Activated CD8-positive, alpha-beta memory T cell treated with anti-CD3 and anti-CD28 coated beads for 48 hours (primary cell): ENCODE results near the gene TSPAN2.

Experiments used
- DNase-seq, 3 experiments: peaks; one replicate each; pipeline ENCODE4 v3.0.0-alpha.2; 2020; ENCODE audit warnings: low read depth in 2 of 3, low spot score in 2 of 3

TSPAN2 gene

DNA sequence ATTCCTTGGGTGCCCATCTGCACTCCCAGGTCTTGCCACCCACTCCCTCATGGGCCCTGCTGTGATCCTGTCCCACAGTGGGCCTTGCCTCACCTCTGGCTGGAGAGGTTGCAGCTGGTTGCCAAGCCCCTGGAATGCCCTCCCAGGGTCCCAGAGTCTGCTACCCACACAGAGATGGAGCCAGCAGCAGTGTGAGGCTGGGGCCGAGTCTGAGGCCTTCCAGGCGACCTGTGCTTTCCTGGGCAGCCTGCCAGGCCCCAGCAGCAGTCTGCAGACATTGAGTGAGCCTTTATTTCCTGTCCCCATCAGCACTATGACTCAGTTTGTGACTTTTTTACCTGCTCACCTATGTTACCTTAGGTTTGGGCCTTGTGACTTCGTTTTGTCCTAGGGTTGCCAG lies 25.0 kb upstream of the TSPAN2 start:
- DNase-seq = no peak

DNA sequence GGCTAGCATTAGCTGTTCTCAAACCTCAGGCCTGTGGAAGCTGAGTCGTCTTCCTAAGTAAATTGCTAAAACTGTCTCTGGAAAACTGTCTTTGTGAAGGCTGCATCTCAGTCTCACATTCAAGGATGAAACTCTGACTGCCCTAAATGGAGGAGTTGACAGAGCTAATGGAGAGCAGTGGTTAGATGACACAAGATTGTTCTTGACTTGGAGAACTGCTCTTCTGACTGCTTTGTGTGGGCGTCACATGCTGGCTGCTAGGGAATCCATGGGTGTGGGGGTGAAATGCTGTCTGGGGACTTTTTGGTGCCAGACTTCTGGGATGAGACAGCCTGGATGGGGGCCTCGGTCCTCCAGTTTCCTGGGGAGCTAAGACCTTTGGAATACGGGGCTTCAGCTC lies 24.5 kb upstream of the TSPAN2 start:
- DNase-seq = no peak

DNA sequence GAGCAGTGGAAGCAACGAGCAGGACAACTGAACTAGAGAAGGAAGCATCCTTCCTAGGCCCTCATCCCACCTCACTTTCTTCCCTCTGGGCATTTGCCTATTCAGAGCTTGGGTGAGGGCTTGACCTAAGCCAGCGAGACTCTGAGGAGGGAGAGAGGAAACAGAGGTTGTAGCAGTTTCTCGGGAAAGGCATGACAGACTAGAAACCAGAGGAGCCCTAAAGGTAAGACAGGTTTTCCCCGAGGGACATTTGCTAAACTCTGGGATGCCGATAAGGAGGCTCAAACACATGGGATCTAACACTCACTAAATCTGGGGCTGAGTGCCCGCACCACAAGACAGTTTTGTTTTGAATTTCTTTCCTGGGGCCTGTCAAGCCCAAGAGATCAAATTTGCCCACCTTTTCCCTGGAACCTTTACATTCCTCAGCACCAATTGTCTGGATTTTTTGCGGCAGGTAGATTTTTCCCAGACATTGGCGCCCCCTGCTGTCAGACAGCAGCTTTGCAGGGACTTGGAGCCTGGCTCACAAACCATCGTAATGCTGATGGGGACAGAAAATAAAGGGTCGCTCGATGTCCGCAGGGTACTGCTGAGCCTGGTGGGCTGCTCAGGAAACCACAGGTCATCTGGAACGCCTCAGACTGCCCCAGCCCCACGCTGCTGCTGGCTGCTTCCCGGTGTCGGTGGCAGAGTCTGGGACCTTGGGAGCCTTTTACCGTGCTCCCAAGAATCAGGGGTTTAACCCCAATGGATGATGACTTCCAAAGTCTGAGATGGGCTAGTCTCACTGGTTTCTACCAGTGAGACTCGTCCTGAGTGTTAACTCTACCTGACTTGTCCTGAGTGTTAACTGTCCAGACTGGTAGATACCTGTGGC lies 23.4 kb upstream of the TSPAN2 start:
- DNase-seq = peak in 2 of 3 experiments; percentile 30 to 33

DNA sequence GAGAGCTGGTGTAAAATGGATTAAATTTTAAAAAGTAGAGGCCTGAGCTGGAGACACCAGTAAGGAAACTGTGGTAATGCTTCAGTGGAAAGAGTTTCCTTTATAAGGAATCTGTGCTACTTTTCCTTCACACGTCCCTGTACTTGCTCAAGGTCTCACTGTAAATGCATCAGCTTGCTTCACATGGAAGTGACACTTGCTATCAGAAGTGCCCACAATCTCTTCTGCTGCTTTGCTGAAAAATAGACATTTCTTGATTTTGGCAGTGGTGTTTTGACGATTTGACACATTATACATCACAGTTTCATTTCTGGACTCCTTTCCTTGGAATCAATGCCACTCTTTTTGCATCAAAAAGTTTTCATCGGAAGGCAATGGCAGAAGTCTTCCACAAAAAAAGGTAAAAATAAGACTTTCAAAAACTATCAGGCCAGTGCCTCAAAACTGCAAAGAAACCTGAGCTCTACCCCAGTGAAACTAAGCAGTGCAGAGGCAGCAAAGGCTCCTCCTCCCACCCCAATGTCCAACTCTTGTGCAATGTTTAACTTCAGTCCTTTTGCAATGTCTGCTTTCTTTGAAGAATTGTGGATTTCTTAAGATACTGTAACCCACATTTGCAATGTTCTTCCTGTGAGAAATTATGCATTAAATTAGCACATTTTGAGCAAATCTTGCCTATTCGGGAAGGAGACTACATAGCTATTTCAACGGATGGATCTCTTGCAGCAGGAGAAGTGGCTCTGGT lies 18.4 kb upstream of the TSPAN2 start:
- DNase-seq = no peak

DNA sequence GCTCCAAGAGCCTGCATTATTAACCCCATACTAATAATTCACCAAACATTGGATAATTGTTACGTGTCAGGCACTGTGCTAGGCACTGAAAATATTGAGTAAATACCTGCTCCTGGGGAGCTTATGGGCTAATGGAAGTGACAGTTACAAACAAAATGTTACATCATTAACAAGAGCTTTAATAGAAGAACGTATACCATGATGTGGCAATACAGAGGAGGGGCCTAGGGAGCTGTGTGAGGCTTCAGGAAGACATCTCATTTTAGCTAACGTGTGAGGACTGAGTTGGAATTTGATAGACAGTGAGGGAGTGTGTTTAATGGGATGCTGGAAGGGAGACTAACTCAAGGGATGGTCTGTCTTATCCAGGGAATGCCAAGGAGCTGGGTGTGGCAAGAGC lies 16.5 kb upstream of the TSPAN2 start:
- no peak for DNase-seq

DNA sequence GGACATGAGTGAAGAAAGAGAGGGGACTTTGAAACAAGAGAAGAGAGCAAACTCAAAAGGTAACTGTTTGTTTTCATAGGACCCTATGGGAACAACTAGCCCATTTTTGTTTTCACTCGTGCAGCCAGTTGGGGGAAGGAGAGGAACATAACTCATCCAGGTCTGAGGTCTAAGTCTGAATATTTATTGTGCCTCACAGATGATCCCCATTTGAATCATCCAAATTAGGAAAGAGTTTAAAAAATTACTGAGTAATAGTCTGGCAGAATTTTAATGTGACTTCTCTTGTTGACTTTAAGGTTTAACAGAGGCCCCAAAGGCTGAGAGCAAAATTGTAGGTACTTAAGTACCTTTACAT lies 10.4 kb upstream of the TSPAN2 start:
- no peak for DNase-seq

DNA sequence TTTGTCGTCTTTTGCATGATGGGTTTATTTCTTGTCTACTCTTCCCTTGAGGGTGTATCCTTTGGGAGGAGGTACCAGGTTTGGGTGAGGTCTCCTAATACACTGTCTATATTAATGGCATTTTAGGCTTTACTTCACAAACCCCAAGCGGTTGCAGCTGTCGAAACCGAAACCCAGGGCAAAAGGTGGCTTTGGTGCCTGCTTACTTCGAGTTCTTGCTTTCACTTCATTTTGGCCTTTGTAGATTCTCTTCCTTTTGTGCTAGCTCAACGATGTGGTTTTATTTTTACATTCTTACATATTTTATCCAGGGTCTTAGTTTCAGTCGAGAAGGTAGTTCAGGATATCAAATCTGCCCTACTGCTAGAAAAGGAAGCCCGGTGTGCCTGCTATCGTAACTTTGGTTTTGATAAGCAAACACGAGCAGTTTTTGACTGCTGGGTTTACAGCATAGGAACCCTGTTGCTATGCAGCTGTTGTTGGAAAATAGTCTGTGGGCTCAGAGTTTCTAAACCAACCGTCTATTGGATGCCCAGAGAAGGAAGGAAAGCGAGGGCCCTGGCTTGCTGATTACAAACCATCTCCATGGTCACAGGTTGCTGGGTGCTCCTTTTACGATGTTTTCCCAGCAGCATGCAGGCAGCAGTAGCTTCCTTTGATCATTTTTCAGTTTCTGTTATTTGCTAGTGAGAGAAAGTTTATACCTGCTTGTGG lies 9.8 kb upstream of the TSPAN2 start:
- no peak for DNase-seq

DNA sequence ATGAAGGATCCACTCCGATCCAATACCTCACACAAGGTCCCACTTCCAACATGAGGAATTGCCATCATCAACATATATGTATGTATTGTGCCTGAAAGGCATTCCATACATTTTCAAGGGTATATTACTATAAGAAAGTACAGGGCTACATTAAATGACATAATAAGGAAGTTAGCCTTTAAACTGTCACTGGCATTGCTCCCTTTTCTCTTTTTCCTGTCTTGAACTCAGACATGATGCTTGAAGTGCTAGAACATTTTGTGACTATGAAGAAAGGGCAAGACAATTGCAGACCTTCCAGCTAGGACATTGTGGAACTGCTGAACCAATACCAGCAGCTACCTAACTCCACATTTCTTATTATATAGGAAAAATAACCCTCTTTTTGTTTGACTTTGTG lies 2.9 kb upstream of the TSPAN2 start:
- DNase-seq = no peak

DNA sequence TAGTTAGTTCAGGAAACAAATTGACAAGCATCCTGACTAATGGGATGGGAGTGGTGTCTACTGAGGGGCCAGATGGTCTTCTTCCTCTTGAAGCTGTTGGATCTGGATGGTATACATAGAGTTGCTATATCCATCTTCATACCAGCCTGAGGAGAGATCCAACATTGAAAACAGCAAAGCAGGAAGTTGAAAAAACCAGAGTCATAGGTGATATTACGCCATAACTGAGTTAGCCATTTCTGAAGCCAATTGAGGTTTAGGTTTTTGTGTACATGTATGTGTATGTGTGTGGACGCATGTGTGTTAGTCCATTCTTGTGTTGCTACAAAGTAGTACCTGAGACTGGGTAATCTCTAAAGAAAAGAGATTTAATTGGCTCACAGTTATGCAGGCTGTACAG lies 2.3 kb upstream of the TSPAN2 start:
- DNase-seq = no peak

DNA sequence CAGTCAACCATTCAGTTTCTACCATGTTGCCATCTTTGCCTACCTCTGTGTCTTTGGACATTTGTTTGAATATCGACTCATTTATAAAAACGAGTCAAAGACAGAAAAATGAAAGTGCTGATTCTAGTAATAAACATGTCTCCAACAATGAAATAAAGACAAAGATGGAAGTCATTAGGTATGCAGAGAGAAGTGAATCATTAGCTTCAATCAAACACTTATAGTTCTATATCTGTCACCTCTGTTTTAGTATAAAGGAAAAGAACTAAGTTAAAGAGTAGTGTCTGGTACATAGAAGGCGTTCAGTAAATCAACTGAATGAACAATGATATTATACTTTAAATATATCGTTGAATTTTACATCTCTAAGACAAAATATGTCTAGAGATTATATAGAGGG lies 1.7 kb upstream of the TSPAN2 start:
- DNase-seq = no peak

DNA sequence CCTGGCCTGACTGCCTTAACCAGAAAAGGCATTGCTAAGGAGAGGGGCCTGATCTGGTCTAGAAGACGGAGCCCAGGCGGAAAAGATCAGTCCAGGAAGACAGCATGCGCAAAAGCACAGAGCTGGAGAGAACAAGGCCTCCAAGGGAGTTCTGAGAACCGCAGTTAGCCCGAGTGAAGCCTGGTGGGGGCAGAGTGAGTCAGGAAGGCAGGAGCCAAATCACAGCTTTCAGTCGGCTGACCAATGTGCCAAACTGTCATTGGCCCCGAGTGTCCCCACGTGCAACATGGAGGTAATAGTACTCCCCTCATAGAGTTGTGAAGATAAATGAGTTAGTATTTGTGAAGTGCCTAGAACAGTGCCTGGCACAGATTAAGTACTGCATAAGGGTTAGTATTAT lies 1.2 kb upstream of the TSPAN2 start:
- DNase-seq = no peak

DNA sequence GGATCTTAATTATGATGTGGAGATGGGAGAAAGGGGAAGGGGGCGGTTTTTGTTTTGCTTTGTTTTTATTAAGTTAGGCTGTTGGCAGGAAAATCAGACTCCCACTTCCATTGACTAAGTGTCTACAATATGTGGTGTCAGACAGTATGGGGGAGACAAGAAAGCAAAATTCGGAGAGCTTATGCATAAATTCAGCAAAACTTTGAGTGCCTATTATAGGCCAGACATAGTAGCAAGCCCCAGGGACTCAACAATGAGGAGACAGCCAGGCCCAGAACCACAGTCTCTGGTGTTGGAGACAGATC lies 835 bp upstream of the TSPAN2 start:
- no peak for DNase-seq

DNA sequence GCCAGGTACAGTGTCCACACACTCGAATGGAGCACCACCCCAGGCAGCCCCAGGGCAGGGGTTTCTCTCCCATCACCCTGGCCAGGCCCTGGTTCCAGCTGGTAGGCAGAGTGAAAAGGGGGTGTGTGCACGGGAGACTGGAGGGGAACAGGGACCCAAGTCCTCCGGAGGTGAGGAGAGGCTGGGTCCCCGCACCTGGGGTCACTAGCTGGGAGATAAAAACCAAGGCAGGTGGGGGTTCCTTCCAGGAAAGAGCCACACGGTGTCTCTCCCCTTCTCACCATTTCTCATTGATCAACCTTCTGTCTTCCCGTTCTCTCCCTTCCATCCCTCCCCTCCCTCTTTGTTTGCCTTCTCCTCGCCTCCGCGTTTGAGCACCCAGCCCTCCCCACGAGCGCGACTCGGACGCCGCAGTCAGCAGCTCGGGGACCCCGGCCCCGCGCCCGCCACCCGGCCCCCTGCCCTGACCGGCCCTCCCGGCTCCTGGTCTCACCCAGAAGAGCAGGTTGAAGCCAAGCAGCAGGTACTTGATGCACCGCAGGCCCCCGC lies 358 bp downstream of the TSPAN2 start:
- no peak for DNase-seq

DNA sequence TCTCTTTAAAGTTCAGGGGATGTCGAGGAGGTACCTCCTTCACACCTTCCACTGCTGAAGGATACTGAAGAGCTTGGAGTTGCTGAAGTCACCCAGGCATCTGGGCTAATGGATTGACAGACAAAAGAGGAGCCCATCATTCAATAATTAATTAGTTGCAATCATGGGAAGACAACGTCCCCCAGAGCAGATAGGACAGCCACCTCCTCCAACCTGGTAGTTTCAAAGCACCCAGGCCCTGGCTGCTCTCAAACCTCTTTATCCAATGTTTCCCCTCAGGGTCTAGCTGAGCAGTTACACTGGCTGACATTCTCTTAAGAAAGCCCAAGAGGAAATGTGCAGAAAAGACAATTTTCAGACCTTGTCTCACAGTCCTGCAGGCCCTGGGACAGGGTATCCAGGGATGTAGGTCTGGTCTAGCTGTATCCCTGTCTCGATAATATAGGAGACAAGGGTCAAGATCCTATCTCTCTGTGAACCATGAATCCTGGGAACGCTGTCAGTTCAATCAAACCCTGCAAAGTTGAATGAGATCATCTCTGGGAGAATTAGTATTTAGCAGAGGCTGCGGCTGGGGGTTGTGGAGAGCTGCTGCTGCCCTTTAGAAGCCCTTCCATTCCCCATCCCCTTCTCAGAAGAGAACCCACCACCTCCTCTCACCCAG lies 1.1 kb downstream of the TSPAN2 start:
- DNase-seq = no peak

DNA sequence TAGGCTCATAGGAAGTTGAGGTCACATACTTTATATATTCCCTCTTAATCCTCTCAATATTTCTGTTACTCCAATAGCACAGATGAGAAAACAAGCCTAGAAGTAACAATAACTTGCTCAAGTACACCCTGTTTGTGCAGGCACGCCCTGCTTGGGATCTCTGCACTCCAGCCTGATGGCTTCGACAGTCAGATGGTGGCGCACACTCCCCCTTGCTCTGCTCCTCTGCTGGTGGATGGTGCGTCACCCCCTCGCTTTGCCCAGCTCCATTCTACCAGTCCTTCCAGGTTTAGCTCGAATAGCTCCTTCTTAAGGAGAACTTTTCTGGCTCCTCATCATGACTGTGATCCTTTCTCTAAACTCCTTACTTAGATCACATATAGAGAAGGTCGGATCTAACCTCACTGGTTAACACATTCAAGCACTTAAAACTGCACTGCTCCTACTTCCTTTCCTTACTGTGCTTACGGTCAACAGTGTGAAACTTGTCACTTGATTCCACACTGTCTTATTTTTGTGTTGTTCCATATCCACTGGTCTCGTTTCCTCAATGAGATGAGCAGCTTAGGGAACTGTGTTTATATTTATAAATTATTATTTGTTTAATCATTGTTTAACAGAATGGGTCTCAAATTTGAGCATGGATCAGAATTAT lies 3.0 kb downstream of the TSPAN2 start:
- DNase-seq = no peak

DNA sequence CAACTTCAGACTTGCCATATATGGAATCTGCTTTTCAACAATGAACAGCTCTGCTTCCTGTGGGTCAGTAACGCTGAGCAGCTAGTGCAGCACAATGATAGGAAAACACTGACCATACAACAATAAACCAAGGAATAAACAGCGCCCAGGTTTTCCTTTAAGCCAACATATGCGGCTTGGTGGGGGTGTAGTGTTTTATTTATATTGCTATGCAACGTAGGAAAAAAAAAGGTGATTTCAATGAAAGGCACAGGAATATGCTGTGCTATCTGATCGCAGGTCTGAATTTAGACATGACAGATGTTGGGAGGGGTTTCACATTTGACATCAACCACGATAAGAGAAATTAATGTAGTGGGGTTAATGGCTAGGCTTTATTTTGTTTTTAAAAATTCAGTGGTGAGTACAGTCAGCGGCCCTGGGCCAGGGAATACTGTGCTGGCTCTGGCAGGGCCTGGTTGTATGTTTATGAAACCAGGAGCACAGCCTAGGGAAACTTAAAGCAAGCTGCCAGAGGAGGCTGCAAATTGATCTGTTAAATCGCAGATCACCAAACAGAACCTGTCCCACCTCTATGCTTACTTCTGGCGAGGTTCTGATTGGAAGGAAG lies 4.3 kb downstream of the TSPAN2 start:
- no peak for DNase-seq

DNA sequence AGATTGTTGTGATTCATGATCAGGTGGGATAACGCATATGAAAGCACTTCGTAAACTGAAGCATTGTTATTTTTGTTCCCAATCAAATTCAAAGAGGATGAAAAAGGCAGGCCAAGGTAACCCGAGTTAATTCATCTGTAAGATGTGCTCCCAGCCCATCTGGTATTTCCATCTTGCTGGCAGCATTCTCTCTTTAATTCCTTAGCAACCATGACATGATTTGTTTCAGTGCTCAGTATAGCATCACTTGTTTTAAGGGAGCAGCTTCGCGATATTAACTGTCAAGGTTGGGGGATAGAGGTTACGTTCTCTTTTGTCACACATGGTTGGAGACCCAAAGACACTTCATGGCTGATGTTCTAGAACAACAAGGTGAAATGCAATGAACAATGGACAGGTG lies 6.4 kb downstream of the TSPAN2 start:
- DNase-seq = no peak

DNA sequence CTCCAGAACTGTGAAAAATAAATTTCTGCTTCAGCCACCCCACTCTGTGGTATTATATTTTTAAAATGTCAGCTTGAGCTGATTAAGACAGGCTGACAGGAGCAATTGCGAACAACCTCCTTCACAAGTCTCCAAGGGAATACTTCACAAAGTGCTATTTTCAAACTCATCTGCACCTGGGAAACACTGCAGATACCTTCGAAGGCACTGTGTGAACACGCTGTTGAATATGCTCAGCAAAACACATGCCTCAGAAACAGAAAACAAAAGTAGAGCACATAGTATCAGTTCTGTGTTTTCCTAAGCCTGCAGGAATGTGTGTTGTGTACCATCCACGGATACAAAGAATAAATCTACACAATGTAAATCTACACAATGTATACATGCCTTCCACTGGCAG lies 10.6 kb downstream of the TSPAN2 start:
- DNase-seq = no peak

DNA sequence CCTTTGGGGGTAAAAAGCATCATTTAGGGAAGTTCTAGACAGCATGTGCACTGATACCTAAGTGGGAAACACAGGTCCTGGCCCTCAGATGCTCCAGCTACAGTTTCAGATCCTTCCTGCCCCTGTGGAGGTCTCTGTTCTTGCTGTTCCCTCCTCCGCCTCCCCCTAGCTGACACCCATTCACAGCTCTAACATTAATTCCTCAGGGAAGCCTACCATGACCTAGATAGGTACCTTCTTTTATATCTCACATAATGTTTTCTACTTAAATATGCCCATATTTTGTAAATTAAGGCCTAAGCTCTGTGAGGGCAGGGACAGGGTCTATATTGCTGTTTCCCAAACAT lies 11.3 kb downstream of the TSPAN2 start:
- DNase-seq = no peak

DNA sequence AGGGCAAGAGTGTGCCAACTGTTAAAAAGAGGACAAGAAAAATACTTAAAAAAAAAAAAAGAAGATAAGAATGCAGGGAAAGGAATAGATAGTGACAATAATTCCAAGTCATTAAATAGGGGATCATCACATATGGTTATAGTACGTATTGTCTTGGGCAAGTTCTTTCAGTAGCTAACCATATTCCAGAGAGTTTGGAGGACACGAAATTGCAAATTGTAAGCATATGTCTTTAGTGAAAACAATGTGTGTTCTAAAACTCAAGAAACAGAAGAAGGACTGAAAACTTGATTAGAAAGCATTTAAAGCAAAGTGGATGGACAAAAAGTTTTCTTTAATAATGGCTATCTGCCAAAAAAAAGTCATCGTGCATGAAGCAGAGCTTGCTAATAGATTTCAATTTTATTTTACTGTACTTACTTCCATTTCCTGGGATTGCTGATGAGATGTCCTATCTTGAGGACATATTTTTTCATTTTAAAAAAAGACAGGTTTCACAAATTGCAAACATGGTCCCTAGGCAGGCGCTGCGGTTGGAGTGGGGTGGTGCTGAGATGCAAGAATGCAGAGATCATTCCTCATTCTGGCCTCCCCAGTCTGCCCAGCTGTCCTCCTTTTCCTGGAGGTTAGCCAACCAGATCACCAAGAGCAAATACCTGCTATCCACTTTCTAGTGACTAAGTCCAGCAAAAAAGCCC lies 11.9 kb downstream of the TSPAN2 start:
- DNase-seq = no peak
